HG02852 (cell line): ENCODE measurements around the gene CASZ1.

Experiments
- ATAC-seq: cut with Tn5 transposase; IDR thresholded peaks from one replicate; pipeline ENCODE4 v1.9.1; 2021; ENCODE audit warnings: mild to moderate bottlenecking, moderate library complexity; ENCODE audit not compliant: unreplicated experiment

CASZ1 gene

DNA sequence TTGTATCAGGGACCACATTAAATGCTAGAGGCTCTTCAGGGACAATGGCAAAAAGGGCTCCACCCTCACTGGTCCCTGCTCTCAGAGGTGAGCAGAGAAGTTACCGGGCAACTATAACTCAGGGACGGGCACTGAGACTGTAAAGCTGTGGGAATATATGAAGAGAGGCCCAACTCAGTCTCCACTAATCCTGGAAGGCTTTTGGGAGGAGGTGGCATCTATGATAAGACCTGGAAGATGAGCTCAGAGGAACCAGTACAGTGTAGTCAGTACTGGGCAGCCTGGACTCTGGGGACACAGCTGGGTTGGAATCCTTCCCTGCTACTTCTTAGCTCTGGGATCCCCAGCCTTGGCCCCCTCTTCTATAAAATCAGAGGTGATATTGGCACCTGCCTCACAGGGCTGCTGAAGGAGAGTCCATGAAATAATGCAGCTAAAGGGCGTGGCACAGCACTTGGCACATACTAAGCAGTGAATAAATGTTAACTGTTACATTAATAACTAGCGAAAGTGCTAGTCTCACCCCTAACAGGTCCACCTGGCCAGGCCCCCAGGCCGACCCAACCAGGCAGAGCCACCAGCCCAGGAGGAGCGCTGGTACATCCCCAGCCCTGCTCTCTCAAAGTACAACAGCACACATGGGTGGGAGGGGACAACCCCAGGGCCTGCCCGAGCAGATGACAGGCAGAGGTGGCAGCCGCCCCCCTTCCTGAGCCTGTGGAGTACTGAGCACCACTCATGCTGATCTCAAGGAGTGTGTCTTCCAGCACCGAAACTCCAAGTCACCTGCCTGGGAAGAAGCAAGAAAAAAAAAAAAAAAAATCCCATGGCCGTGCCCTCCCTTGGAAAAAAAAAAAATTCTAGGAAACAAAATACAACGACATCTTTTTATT, 62.7 kb downstream of the CASZ1 start:
- no peak for ATAC-seq

DNA sequence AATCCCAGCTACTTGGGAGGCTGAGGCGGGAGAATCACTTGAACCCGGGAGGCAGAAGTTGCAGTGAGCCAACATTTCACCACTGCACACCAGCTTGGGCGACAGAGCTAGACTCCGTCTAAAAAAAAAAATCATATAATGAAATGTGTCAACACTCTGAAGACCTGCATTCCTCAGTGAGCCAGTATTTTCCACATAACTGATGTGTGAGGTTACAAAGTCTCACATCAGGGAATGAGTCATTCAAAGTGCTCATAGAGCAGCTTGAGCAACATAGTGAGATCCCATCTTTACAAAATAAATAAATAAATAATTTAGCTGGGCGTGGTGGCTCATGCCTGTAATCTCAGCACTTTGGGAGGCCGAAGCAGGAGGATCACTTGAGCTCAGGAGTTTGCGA, 65.5 kb downstream of the CASZ1 start:
- no peak for ATAC-seq

DNA sequence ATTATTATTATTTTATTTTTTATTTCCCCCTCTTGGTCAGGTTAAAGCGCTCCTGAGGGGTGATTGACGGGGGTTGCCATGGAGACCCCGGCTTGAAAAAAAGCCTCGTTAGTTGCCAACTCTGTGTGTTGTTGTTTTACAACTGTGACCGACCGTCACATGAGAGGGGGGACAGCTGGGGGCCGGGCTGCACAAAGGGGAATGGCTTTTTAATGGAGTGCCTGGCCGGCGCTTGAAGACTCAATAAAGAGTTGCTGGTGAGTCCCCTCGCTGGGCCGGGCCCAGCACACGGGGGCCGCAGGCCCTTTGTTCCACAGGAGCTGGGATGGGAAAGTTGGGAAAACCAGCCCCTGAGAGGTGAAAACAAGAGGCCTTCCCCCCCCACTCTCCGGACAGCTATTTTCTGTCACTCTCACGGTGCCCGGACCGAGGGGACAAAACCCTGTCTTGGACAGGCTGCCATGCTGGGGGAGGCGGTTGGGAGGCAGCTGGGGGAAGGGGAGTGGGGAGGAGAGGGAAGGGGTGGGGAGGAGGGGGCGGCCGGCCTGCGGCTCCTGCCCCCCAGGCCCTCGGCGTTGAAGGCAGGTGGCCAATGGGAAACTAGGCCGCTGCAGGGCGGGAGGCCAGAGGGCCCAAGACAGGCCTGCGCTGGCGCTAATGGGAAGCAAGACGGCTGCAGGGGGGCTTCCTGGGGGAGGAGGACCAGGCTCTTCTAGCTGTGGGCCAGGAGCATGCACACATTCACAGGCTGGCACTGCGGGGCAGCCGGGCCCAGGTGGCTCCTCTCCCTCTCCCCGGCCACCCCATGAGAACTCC, 67.6 kb downstream of the CASZ1 start:
- no peak for ATAC-seq

GRCh38 chr1:10727751-10728232, 68.7 kb downstream of the CASZ1 start:
- no peak for ATAC-seq

DNA sequence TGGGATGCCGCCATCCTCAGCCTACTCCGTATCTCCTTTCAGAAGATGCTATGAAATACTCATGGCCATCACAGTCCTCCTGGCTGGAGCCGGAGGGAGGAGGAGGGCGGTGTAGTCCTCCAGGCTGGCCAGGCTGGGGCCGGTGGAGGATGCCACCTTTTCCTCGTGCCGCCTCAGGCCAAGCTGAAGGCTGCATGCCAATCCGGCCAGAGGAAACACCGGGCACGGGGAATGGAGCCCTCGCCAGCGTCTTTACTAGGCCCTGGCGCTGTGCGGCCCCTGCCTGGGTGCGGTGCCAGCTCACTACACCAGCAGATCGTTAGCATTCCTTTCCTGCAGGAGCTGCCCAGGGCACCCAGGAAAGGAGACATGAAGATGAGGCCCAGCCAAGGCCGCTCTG, 70.1 kb downstream of the CASZ1 start:
- ATAC-seq, result no peak

DNA sequence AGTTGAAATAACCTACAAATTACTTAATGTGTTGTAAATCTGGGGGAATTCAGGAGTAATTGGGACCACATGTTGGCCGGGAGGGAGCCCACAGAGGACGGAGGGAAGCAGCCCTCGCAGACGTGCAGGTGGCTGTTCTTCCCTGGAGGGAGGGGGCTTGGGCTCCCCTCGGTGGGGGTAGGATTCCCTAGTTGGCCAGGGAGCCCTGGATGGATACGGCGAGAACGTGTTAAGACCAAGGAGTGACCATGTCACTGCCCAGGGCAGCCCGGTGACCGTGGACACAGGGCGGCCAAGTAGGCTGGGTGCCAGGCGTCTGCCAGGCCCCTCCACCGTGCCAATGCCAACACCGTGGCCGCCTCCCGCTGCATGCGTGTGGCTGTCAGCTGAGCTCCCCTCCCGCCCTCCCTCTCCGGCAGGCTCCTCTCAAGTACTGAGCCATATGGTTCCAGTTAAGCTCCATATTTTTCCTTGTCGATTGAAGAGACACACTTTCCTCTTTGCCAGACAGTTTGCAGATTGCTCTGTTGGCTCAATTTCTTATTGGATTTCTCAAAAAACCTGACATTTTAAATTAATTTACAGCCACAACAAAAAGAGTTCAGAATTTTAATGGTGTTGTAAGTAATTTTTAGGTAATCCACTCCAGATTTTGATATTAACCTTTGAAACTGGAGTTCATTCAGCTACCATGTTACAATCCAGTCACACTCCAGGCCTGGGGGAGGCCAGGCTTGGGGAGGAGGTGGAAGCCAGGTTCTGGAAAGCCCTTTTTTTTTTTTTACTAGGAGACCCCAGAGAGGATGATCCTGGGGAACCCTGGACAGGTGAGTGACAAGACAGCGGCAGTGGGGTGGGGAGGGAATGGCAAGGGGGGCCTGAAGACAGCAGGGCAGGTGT, 71.2 kb downstream of the CASZ1 start:
- no peak for ATAC-seq

DNA sequence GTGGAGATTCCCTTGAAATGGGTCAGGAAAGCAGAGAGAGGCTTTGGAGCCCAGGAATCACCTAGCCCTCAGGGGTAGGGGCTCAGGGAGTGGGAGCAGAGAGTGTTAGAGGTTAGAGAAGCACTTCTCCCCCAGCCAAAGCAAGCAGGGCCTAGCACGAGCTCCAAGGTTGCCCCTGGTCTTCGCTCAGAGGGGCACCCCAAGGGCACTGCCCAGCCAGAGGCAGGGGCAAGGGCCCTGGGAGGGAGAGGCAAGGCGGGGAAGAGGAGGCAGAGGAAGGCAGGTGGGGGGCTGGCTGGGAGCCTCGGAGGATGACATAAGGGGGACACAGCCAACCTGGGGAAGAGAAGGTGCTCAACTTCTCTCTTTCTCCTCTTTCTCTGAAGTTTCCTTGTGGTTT, 71.9 kb downstream of the CASZ1 start:
- no peak for ATAC-seq

DNA sequence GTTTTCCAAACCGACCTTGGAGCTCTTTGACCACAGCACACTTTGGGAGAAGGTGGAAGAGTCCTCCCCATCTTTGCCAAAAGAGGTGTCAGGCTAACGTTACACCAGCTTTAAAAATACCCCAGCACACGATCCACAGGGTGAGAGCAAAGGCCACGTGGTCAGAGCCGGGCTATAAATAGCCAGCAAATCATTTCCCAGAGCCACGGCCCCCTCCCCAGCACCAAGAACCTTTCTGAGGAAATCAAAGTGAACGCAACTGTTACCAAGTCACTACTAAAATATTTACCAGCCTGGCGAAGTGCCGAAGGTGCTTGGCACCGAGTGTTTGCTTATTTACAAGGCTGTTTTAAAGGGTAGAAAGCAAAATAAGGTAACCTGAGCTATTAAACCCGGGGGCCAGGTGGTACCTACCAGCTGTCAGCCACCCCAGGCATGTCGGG, 72.4 kb downstream of the CASZ1 start:
- ATAC-seq, result no peak

GRCh38 chr1:10723317-10723716, 73.1 kb downstream of the CASZ1 start:
- no peak for ATAC-seq

DNA sequence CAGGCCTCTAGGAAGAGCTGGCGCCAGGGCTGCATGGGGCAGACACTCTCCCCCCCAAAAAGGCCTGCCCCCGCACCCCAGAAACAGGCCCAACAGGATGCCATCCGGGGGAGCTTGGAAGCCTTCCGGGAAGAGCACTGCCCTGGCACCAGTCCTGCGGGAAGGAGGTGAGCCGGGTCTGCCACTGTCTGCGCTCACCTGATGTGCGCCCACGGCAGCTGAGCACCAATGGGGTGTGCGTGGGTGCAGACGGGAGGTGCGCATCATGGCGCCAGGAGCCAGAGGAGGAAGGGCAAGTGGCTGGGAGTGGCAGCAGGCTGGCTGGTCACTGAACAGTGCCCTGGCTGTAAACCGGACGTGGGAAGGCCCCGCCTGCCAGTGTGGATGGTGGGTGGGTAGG, 73.6 kb downstream of the CASZ1 start:
- no peak for ATAC-seq

GRCh38 chr1:10721381-10722321, 74.8 kb downstream of the CASZ1 start:
- no peak for ATAC-seq

GRCh38 chr1:10720635-10721034, 75.8 kb downstream of the CASZ1 start:
- no peak for ATAC-seq

DNA sequence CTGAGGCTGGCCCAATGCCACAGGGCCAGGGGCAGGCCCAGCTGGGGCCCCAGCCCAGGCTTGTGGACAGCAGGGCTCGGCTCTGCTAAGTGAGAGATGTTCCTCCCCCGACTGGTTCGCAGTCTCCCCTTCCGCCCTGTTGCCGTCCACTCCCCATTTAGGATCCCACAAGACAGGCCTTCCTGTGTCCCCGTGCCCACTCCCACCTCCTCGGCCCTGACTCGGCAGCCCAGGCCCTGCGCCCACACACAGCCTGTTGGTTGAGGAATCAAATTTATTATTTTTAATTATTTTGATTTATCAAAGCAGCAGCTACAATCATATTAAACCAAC, 78.4 kb downstream of the CASZ1 start:
- ATAC-seq, result no peak

DNA sequence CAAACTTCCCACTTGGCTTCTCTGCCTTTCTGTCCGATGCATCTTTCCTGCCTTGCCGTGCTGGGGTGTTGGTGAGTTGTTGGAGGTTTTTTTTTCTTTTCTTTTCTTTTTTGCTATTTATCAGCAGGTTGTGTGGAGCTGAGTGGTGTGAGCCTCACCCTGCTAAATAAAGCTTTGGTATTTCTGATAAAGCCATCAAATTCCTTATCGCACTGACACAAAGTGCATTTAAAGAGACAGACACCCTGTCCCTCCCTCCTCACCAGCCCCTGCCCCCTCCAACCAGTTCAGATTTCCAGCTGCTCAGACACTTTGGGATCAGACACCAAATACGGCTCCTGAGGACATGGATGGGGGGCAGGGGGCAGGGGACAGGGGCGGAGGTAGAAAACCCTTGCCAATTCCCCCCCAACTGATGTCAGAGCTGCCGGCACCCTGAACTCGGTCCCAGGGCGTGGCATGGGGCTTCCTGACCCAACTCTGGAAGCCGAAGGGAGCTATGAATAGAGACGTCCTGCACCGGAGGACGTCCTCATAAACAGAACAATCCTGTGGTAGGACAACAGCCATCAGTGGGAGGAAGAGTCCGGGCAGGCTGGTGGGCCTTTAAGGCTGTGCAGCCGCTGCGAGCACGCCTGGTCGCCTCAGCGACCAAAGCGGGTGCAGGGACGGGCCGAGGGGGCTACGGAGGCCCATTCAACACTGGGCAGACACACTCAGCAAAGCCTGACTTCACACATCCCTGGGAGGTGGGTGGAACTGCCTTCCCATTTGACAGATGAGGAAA, 79.0 kb downstream of the CASZ1 start:
- no peak for ATAC-seq

DNA sequence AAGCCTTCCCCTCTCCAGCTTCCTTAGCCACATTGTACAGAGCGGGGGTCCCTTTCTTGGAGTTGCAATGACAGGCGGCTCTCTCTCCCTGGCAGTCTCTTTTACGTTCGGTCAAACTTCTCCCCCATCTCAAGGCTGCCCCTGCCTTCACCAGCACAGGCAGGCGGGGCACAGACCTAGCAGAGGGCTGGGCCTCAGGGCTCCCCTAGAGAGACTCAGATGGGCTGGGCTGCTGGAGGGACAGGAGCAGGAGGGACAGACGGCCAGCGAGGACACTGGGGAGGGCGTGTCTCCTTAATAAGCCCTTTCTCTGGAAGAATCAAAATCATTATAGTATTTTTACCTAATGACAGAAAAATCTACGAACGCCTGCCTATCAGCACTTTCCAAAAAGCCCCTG, 79.6 kb downstream of the CASZ1 start:
- no peak for ATAC-seq

DNA sequence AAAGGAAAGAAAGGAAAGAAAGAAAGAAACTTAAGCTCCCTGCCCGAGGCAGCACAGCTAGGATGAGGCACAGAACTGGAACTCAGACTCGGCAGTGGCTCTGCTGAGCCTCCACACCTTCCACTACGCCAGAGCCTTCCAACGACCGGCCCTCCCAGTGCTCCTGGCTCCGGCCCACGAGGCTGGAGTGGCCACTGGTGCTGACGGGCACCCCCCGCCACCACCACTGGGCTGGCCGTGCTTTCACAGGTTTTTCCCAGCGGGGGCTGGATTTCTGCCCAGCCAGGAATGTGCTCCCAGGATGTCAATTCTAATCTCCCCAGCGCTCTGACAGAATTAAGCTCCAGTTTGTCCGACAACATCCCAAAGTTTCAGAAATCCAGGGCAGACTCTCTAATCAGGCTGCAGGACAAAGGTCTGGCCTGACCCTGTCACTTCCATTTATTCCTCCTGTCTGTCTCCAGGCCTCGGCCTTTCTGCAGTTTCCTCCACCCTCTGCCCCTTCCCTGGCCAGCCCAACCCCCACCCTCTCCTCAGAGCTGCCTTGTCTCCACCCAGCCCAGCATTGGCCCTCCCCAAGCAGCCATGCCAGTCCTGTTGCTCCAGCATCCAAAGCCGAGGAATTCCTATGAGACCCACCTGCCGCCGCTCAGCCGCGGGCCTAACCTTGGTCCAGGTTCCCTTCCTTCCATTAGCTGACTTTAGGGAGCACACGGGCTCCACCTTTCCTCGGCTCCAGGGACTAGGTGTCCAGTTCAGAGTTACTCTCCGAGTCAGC, 81.9 kb downstream of the CASZ1 start:
- no peak for ATAC-seq

DNA sequence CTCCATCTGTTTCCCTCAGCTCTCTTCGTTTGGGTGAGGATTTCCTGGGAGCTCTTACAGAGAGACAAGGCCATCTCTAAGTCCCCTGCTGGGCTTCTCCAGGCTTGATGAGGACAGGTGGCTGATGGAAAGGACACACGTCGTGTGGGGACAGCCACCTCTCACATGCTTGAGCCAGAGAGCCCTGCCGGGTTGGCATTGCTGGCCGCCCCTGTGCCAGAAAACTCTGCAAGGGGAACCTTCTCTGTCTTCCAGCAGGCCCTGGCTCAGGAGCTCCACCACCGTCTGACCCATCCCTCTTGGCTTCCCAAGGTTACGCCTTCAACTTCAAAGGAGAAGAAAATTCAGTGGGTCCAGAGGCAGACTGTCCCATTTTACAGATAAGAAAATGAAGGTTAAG, 82.8 kb downstream of the CASZ1 start:
- no peak for ATAC-seq

- ATAC-seq, result no peak
Observed at GRCh38 chr1:10712568-10713362, 83.7 kb downstream of the CASZ1 start.
